ENCODE results near the gene SLC35F6. TPM values are rescaled to one million over a fixed set of nuclear protein-coding genes. Genes with fewer than 3 reads are reported as not detected.

The SLC35F6 gene
- total RNA-seq, 6 experiments from 2014 or later: 14.2 to 73.9 (median 27.2) TPM

Other genes with a start within 250 kb of the SLC35F6 start
- not detected for gene CIB4, start 122.9 kb upstream of the SLC35F6 start, total RNA-seq
- gene KCNK3, start 71.6 kb upstream of the SLC35F6 start, total RNA-seq: under 1 TPM; 0.18 to 0.43 (median 0.33) TPM
- gene CENPA, start 21.8 kb downstream of the SLC35F6 start, total RNA-seq: 1 to 10 TPM in 1 of 6 experiments, under 1 TPM in 4, not detected in 1; 0.18 to 1.3 (median 0.56) TPM
- not detected for gene DPYSL5, start 83.8 kb downstream of the SLC35F6 start, total RNA-seq
- gene MAPRE3, start 206.4 kb downstream of the SLC35F6 start, total RNA-seq: 10 to 100 TPM; 13.7 to 22.3 (median 17.3) TPM